NB4 (cell line): ENCODE measurements around the gene PCSK5.

ENCODE experiments used
- DNase-seq: peaks from one replicate; pipeline ENCODE4 v3.0.0; 2010; ENCODE audit warnings: low read depth
- H3K4me3 ChIP-seq: one replicate; pipeline ENCODE4 v1.5.1; 2011; ENCODE audit warnings: mild to moderate bottlenecking, low read depth, low read length, moderate library complexity
- MYC ChIP-seq: IDR thresholded peaks from 2 replicates; pipeline ENCODE4 v1.6.1; 2011; ENCODE audit warnings: low read depth, low read length
- POLR2A ChIP-seq: IDR thresholded peaks from 2 replicates; pipeline ENCODE4 v1.6.1; 2011; ENCODE audit warnings: mild to moderate bottlenecking; ENCODE audit not compliant: insufficient read length; ENCODE audit errors: extremely low read depth
- TF ChIP-seq, protein P1 (sequence below): IDR thresholded peaks from one replicate; pipeline ENCODE4 v1.5.1; 2012; ENCODE audit warnings: low read depth, low read length
- TF ChIP-seq, protein P2 (sequence below): IDR thresholded peaks from 2 replicates; pipeline ENCODE4 v1.6.1; 2011; ENCODE audit warnings: low read depth, low read length

Gene PCSK5

GRCh38 chr9:76227156-76227555, 336.7 kb downstream of the PCSK5 start:
- DNase-seq: no peak
- TF ChIP-seq, protein P1, sequence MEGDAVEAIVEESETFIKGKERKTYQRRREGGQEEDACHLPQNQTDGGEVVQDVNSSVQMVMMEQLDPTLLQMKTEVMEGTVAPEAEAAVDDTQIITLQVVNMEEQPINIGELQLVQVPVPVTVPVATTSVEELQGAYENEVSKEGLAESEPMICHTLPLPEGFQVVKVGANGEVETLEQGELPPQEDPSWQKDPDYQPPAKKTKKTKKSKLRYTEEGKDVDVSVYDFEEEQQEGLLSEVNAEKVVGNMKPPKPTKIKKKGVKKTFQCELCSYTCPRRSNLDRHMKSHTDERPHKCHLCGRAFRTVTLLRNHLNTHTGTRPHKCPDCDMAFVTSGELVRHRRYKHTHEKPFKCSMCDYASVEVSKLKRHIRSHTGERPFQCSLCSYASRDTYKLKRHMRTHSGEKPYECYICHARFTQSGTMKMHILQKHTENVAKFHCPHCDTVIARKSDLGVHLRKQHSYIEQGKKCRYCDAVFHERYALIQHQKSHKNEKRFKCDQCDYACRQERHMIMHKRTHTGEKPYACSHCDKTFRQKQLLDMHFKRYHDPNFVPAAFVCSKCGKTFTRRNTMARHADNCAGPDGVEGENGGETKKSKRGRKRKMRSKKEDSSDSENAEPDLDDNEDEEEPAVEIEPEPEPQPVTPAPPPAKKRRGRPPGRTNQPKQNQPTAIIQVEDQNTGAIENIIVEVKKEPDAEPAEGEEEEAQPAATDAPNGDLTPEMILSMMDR: no peak
- TF ChIP-seq POLR2A (no peak), MYC (no peak)
- TF ChIP-seq, protein P2, sequence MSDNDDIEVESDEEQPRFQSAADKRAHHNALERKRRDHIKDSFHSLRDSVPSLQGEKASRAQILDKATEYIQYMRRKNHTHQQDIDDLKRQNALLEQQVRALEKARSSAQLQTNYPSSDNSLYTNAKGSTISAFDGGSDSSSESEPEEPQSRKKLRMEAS: no peak
- H3K4me3 ChIP-seq: no peak overlapping the region

GRCh38 chr9:76231001-76231400, 340.5 kb downstream of the PCSK5 start:
- no peak overlapping the region for H3K4me3 ChIP-seq
- no peak for DNase-seq
- TF ChIP-seq, protein P1: no peak
- no peak for TF ChIP-seq POLR2A
- no peak for TF ChIP-seq MYC
- TF ChIP-seq, protein P2: no peak

DNA sequence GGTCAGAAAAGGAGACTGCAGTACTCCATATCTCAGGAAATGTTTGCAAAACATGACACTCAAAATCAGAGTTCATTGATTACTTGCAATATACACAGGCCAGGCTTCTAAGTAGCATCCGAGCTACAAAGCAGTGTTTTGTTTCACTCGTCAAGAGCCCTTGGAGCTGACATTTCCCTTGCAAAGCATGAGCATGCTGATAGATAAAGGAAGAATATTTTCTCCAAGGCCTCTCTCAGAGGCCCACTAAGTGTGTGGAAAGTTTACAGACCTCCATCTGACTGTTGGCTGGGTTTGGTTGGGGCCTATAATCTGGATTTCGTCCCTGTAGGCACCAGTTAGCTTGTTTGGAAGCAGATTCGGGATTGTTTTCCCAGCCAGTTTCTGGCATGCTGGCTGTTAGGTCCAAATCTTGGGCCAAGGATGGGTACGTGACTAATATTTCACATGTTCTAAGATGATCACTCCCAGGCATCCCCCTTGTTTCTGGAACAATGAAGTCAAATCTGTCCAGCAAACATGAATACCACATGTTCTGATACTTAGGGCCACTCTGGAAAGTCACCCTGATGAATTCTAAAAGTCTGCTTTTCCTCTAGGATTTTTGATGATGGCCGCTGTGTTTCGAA, 342.5 kb downstream of the PCSK5 start:
- DNase-seq: no peak
- TF ChIP-seq POLR2A: no peak
- TF ChIP-seq, protein P2: no peak
- TF ChIP-seq, protein P1: no peak
- H3K4me3 ChIP-seq: no peak overlapping the region

DNA sequence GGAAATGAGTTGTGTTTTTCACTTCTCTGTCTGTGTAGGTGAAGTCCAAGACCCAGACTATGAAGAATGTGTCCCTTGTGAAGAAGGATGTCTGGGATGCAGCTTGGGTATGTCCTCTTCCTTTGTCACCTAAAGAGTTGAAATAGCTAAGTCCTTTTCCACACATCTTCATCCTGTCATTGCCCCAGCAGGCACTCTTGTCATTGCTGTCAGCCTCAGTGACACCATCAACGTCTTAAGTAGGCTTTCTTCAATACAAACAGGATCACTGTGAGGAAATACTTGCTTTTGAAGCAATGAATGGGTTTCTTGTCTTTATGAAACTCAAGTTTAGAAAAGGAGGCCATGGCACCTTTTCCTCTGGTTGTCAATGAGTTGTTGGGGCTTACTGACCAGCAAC, 350.1 kb downstream of the PCSK5 start:
- no peak overlapping the region for H3K4me3 ChIP-seq
- TF ChIP-seq, protein P2: no peak
- TF ChIP-seq POLR2A (no peak), MYC (no peak)
- TF ChIP-seq, protein P1: no peak
- no peak for DNase-seq

- TF ChIP-seq, protein P2: no peak
- TF ChIP-seq MYC (no peak), POLR2A (no peak)
- TF ChIP-seq, protein P1: no peak
- H3K4me3 ChIP-seq: no peak overlapping the region
- DNase-seq: no peak
These were observed 355.0 kb downstream of the PCSK5 start for GRCh38 chr9:76245518-76245917.
